H1 (cell line): Measurements from ENCODE around the gene MED6. TPM values are rescaled to one million over a fixed set of nuclear protein-coding genes. Genes with fewer than 3 reads are reported as not detected.

Experiments used
- CTCF ChIA-PET: fragments of 300-600 bp; sonication (Branson Sonifier 250); formaldehyde crosslinking; loops from one replicate; lab custom pipeline; 2021; ENCODE audit not compliant: partially characterized antibody; lab: Charles Lee
- POLR2A ChIA-PET: fragments of 300-600 bp; sonication (Branson Sonifier 250); formaldehyde crosslinking; loops from one replicate; lab custom pipeline; 2021; ENCODE audit warnings: inconsistent platforms; ENCODE audit not compliant: partially characterized antibody; lab: Charles Lee
- DNase-seq, 2 experiments: peaks; one replicate each; pipeline versions ENCODE4 v3.0.0 to v3.0.0-alpha.2; 2010 to 2022; ENCODE audit warnings: low spot score in 2 of 2, low read depth in 1 of 2, mixed read lengths in 1 of 2
- FAIRE-seq: peaks from 2 replicates; lab custom pipeline; 2011; peaks lifted over from hg19 to GRCh38; lab: Jason Lieb, UNC
- H2AFZ ChIP-seq: 2 replicates; pipeline ENCODE4 v1.8.1; 2012; ENCODE audit warnings: low read length, inconsistent platforms
- H2AK5ac ChIP-seq: 2 replicates; pipeline ENCODE4 v1.6.1; 2013; ENCODE audit warnings: low read depth, low read length
- H2BK120ac ChIP-seq: replicated peaks from 2 replicates; pipeline ENCODE3; 2013; ENCODE audit warnings: low read depth, low read length, inconsistent platforms
- H2BK12ac ChIP-seq: 2 replicates; pipeline ENCODE4 v1.6.1; 2013; ENCODE audit warnings: low read depth, low read length
- H2BK15ac ChIP-seq: 2 replicates; pipeline ENCODE4 v1.6.1; 2013; ENCODE audit warnings: low read length
- H2BK20ac ChIP-seq: 2 replicates; pipeline ENCODE4 v1.6.1; 2013; ENCODE audit warnings: low read length
- H2BK5ac ChIP-seq: 2 replicates; pipeline ENCODE4 v1.6.1; 2013; ENCODE audit warnings: low read depth, low read length
- H3K14ac ChIP-seq: 2 replicates; pipeline ENCODE4 v1.6.1; 2013; ENCODE audit warnings: inconsistent platforms; ENCODE audit not compliant: insufficient read length
- H3K18ac ChIP-seq: 2 replicates; pipeline ENCODE4 v1.6.1; 2013; ENCODE audit warnings: low read length; ENCODE audit errors: extremely low read depth
- H3K23ac ChIP-seq: 2 replicates; pipeline ENCODE4 v1.6.1; 2013; ENCODE audit warnings: inconsistent platforms; ENCODE audit not compliant: insufficient read length
- H3K23me2 ChIP-seq: 2 replicates; pipeline ENCODE4 v1.6.1; 2013; ENCODE audit warnings: low read depth, low read length
- H3K27ac ChIP-seq: 2 replicates; pipeline ENCODE4 v1.6.1; 2011; ENCODE audit warnings: low read depth, low read length, inconsistent platforms
- H3K27me3 ChIP-seq, 4 experiments: replicated peaks in 1 of 4; 1 replicate in 1 of 4; 2 replicates in 3 of 4; pipeline versions ENCODE4 v1.6.1 to v1.8.1; 2011 to 2013; ENCODE audit warnings: low read length in 3 of 4, mild to moderate bottlenecking in 3 of 4, inconsistent platforms in 2 of 4, mixed read lengths in 2 of 4, moderate library complexity in 1 of 4; ENCODE audit not compliant: control insufficient read depth in 3 of 4, insufficient read depth in 3 of 4; ENCODE audit errors: extremely low read depth in 1 of 4
- H3K36me3 ChIP-seq, 4 experiments: 2 replicates each; pipeline versions ENCODE4 v1.6.1 to v1.8.1; 2011 to 2013; ENCODE audit warnings: mild to moderate bottlenecking in 4 of 4, low read length in 3 of 4, moderate library complexity in 2 of 4, control low read depth in 1 of 4, inconsistent platforms in 1 of 4; ENCODE audit not compliant: insufficient read depth in 4 of 4, control insufficient read depth in 2 of 4
- H3K4ac ChIP-seq: replicated peaks from 2 replicates; pipeline ENCODE3; 2013; ENCODE audit warnings: low read length, low read depth, mixed read lengths, inconsistent platforms; ENCODE audit not compliant: insufficient read length
- H3K4me1 ChIP-seq, 4 experiments: replicated peaks in 1 of 4; 1 replicate in 1 of 4; 2 replicates in 3 of 4; pipeline versions ENCODE4 v1.6.1 to v1.8.1; 2011 to 2013; ENCODE audit warnings: low read length in 3 of 4, inconsistent platforms in 2 of 4, mixed read lengths in 1 of 4; ENCODE audit not compliant: insufficient read depth in 4 of 4, control insufficient read depth in 3 of 4
- H3K4me2 ChIP-seq, 2 experiments: 2 replicates each; pipeline versions ENCODE4 v1.6.1 to v1.8.1; 2011 to 2013; ENCODE audit warnings: low read depth in 2 of 2, low read length in 2 of 2, control low read depth in 1 of 2, inconsistent platforms in 1 of 2, mild to moderate bottlenecking in 1 of 2; ENCODE audit not compliant: insufficient read depth in 1 of 2
- H3K4me3 ChIP-seq, 4 experiments: fragments of 200-600, 300-600 bp in 1 of 4; sonication (generic), shearing (Covaris generic), sonication (Bioruptor Twin) in 1 of 4; 2 replicates each; pipeline versions ENCODE4 v1.5.1 to v1.8.1; 2011 to 2016; ENCODE audit warnings: low read length in 4 of 4, low read depth in 3 of 4, control low read depth in 2 of 4, inconsistent platforms in 2 of 4, mild to moderate bottlenecking in 2 of 4, mixed read lengths in 1 of 4, moderate library complexity in 1 of 4; ENCODE audit not compliant: insufficient read depth in 2 of 4; ENCODE audit errors: extremely low read depth in 1 of 4
- H3K56ac ChIP-seq: replicated peaks from 2 replicates; pipeline ENCODE3; 2013; ENCODE audit warnings: low read depth, mild to moderate bottlenecking, mixed read lengths, low read length, inconsistent platforms; ENCODE audit not compliant: insufficient read length
- H3K79me1 ChIP-seq: 2 replicates; pipeline ENCODE4 v1.6.1; 2013; ENCODE audit warnings: low read depth, low read length, control low read depth
- H3K79me2 ChIP-seq, 2 experiments: 2 replicates each; pipeline versions ENCODE4 v1.6.1 to v1.8.1; 2012 to 2013; ENCODE audit warnings: low read length in 2 of 2, mild to moderate bottlenecking in 2 of 2, inconsistent platforms in 1 of 2; ENCODE audit not compliant: insufficient read depth in 2 of 2, control insufficient read depth in 1 of 2
- H3K9ac ChIP-seq, 4 experiments: replicated peaks in 1 of 4; 1 replicate in 1 of 4; 2 replicates in 3 of 4; pipeline versions ENCODE4 v1.6.1 to v1.8.1; 2011 to 2013; ENCODE audit warnings: low read depth in 3 of 4, low read length in 3 of 4, control low read depth in 2 of 4, mild to moderate bottlenecking in 2 of 4, moderate library complexity in 2 of 4, inconsistent platforms in 1 of 4; ENCODE audit errors: extremely low read depth in 1 of 4
- H3K9me3 ChIP-seq, 2 experiments: 2 replicates each; pipeline versions ENCODE4 v1.6.1 to v1.8.1; 2012 to 2013; ENCODE audit warnings: mild to moderate bottlenecking in 2 of 2, moderate library complexity in 2 of 2, control low read depth in 1 of 2, inconsistent platforms in 1 of 2, low read depth in 1 of 2, low read length in 1 of 2, mixed read lengths in 1 of 2; ENCODE audit not compliant: insufficient read depth in 2 of 2
- H4K20me1 ChIP-seq, 2 experiments: replicated peaks in 1 of 2; 2 replicates each; pipeline versions ENCODE3 to v1.8.1; 2011 to 2013; ENCODE audit warnings: inconsistent platforms in 2 of 2, low read length in 2 of 2, mild to moderate bottlenecking in 1 of 2; ENCODE audit not compliant: insufficient read depth in 2 of 2, control insufficient read depth in 1 of 2
- H4K5ac ChIP-seq: 2 replicates; pipeline ENCODE4 v1.6.1; 2013; ENCODE audit warnings: low read length, low read depth, mixed read lengths, inconsistent platforms; ENCODE audit not compliant: insufficient read length
- H4K8ac ChIP-seq: 2 replicates; pipeline ENCODE4 v1.8.0; 2013; ENCODE audit warnings: mild to moderate bottlenecking, moderate library complexity, low read length, inconsistent platforms; ENCODE audit not compliant: insufficient read depth; ENCODE audit errors: extremely low read depth
- H4K91ac ChIP-seq: replicated peaks from 2 replicates; pipeline ENCODE3; 2013; ENCODE audit warnings: low read length, mixed read lengths, inconsistent platforms; ENCODE audit not compliant: insufficient read length
- ATF3 ChIP-seq: IDR thresholded peaks from 2 replicates; pipeline ENCODE4 v1.6.1; 2011; ENCODE audit warnings: low read depth, mild to moderate bottlenecking, low read length; ENCODE audit not compliant: insufficient read depth
- BCL11A ChIP-seq, 2 experiments: IDR thresholded peaks; one replicate each; pipeline ENCODE4 v1.6.1; 2011; ENCODE audit warnings: low read depth in 2 of 2, low read length in 2 of 2, mild to moderate bottlenecking in 2 of 2
- CEBPB ChIP-seq: IDR thresholded peaks from 2 replicates; pipeline ENCODE4 v1.6.1; 2012; ENCODE audit warnings: low read depth, low read length
- CHD2 ChIP-seq: IDR thresholded peaks from 2 replicates; pipeline ENCODE4 v1.6.1; 2012; ENCODE audit warnings: low read length, improper control_type of control experiment
- EP300 ChIP-seq, 2 experiments: IDR thresholded peaks; 1 replicate in 1 of 2; 2 replicates in 1 of 2; pipeline ENCODE4 v1.6.1; 2011 to 2012; ENCODE audit warnings: low read depth in 2 of 2, low read length in 2 of 2, mild to moderate bottlenecking in 2 of 2, borderline replicate concordance in 1 of 2, inconsistent platforms in 1 of 2, moderate library complexity in 1 of 2
- JUN ChIP-seq: IDR thresholded peaks from 2 replicates; pipeline ENCODE4 v1.6.1; 2011; ENCODE audit warnings: low read depth, mild to moderate bottlenecking, improper control_type of control experiment, low read length
- RFX5 ChIP-seq: IDR thresholded peaks from 2 replicates; pipeline ENCODE4 v1.6.1; 2011; ENCODE audit warnings: low read depth, low read length, improper control_type of control experiment, borderline replicate concordance
- SIRT6 ChIP-seq: IDR thresholded peaks from one replicate; pipeline ENCODE4 v1.7.1; 2012; ENCODE audit warnings: low read length, inconsistent platforms
- TAF1 ChIP-seq: IDR thresholded peaks from 2 replicates; pipeline ENCODE4 v1.6.1; 2011; ENCODE audit warnings: mild to moderate bottlenecking, low read depth, low read length
- YY1 ChIP-seq: IDR thresholded peaks from 2 replicates; pipeline ENCODE4 v1.6.1; 2011; ENCODE audit warnings: low read depth, mild to moderate bottlenecking, low read length
- WGBS, 2 experiments: shearing (Covaris generic) in 1 of 2; methylation state at CpG; one replicate each; pipeline versions ENCODE4 v1.1.6 to v1.1.7; 2013 to 2015; ENCODE audit warnings: low lambda C conversion rate in 2 of 2, mixed read lengths in 2 of 2, inconsistent platforms in 1 of 2, low coverage in 1 of 2, missing lambda C conversion rate in 1 of 2; ENCODE audit not compliant: insufficient replicate concordance in 2 of 2, insufficient coverage in 1 of 2, insufficient read length in 1 of 2; ENCODE audit errors: extremely low coverage in 1 of 2, missing lambda C conversion rate in 1 of 2; 5-methylcytosine and 5-hydroxymethylcytosine counted together
- polyA plus RNA-seq, 7 experiments: library from polyadenylated mRNA; depleted of rRNA in 3 of 7; stranded (reverse) in 5 of 7; unstranded in 2 of 7; fragments of >200 nt in 5 of 7; fragments of 200-250 nt in 2 of 7; gene quantifications; 1 replicate in 5 of 7; 2 replicates in 1 of 7; 4 replicates in 1 of 7; pipeline versions ENCODE4 v1.2.1 to v1.2.3, GENCODE V29; 2011 to 2013; ENCODE audit warnings: missing spikeins in 2 of 7, mixed read lengths in 2 of 7
- total RNA-seq: library from RNA; stranded (reverse); fragmentation: NEBNext Ultra II Directional; extraction: Animal tissue kit (Norgen Biotek cat#: 25700); gene quantifications from 2 replicates; pipeline ENCODE4 v1.2.1, GENCODE V29; 2021

MED6 gene
- total and polyA plus RNA-seq, 2 of the 8 experiments (the other 6 are each of a cell fraction or from before 2014, with no cell fraction given): 33.1 to 39.7 TPM

DNA sequence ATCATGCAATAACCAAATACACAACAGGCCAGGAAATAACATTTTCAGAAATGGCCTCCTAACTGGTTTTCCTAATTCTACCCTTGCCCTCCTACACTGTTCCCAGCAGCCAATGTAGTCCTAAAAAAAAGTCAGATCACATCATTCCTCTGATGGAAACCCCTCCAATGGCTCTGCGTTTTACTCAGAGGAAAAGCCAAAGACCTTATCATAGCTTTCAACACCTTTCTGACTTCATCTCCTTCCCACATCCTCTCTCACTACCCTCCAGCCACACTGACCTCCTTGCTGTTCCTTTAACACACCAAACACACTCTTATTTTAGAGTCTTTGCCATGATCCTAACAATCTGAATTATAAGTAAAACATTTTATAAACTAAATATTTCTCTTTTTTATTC, 1.1 kb downstream of the MED6 start:
- H3K36me3 ChIP-seq: peaks cover 9 to 18% (median 14%) of the 10 kb centered on the region in 4 experiments; a peak in 7 of 8 replicates

More for the DNA sequence above, 1.1 kb downstream of the MED6 start:
- Histone ChIP-seq H4K20me1 (peaks cover 0 to 2% of the 10 kb centered on the region in 2 experiments), H3K79me1 (peaks cover 5% of the 10 kb centered on the region; the same call in 1 of the 2 replicates), H3K4me2 (peak overlapping the region; percentile 35 to 63), H4K91ac (no peak overlapping the region), H2BK120ac (no peak overlapping the region), H3K27ac (no peak overlapping the region), H3K56ac (no peak overlapping the region), H3K27me3 (no peaks in the 10 kb centered on the region), H3K4me1 (peaks cover 0 to 3% (median 1%) of the 10 kb centered on the region in 4 experiments; a peak in 4 of 7 replicates), H2BK20ac (no peak overlapping the region), H2AFZ (no peak overlapping the region), H2BK15ac (no peak overlapping the region), H4K5ac (no peak overlapping the region), H3K79me2 (peaks cover 17 to 61% of the 10 kb centered on the region in 2 experiments), H3K4me3 (peak overlapping the region; percentile 90 to 99 (median 97); a peak in 7 of 8 replicates), H3K23me2 (peaks cover 2% of the 10 kb centered on the region; the same call in 1 of the 2 replicates), H2BK5ac (no peak overlapping the region), H3K18ac (no peak overlapping the region), H2AK5ac (no peak overlapping the region), H4K8ac (no peak overlapping the region), H3K14ac (no peak overlapping the region), H2BK12ac (no peak overlapping the region), H3K9me3 (no peaks in the 10 kb centered on the region), H3K23ac (no peak overlapping the region), H3K9ac (no peak overlapping the region; a peak in 1 of 7 replicates), H3K4ac (no peak overlapping the region)
- DNase-seq (no peak), FAIRE-seq (no peak)
- WGBS, 2 experiments: 87% methylated on average over 1 of the region's 1 CpG; no CpG with 5 or more reads in 1 of the 2 experiments
- POLR2A ChIA-PET: interaction anchor here (1.0 to 1.5 kb wide), 4 partner anchors 9 to 14 kb away, joined by 3 to 5 read pairs (median 4); no protein-coding TSS in a partner anchor
- CTCF ChIA-PET: no interaction called here
- no peak for TF ChIP-seq RFX5
- no peak for TF ChIP-seq CEBPB
- no peak for TF ChIP-seq CHD2
- TF ChIP-seq BCL11A (IDR thresholded peaks at IDR 0.05; ENCODE audit: low read depth in 2 of 2, low read length in 2 of 2): no peak
- no peak for TF ChIP-seq TAF1
- TF ChIP-seq SIRT6: no peak
- TF ChIP-seq YY1: no peak
- TF ChIP-seq ATF3: no peak
- TF ChIP-seq JUN: no peak
- no peak for TF ChIP-seq EP300 (IDR thresholded peaks at IDR 0.05; ENCODE audit: borderline replicate concordance in 1 of 2, low read depth in 2 of 2, low read length in 2 of 2)
